ENCODE measurements around the gene PSORS1C2.

PSORS1C2 gene

GRCh38 chr6:31096656-31097055 is 42.2 kb downstream of the PSORS1C2 start:
- Histone ChIP-seq H3K4me1 (no peaks in the 10 kb centered on the region), H3K36me3 (no peaks in the 10 kb centered on the region), H3K9me3 (no peaks in the 10 kb centered on the region), H3K27me3 (peaks cover 0 to 5% of the 10 kb centered on the region in 2 donors), H3K4me3 (no peak overlapping the region), H3K27ac (no peak overlapping the region)
- DNase-seq = no peak
- TF ChIP-seq CTCF (IDR thresholded peaks at IDR 0.05) = no peak
- intact Hi-C loops (cut with DNase I; ENCODE audit: low total_unique reads) = no loop called here

- no peaks in the 10 kb centered on the region for H3K36me3 ChIP-seq
- H3K27me3 ChIP-seq = peaks cover 0 to 5% of the 10 kb centered on the region in 2 donors
- no peaks in the 10 kb centered on the region for H3K9me3 ChIP-seq
- no peak overlapping the region for H3K4me3 ChIP-seq
- no peaks in the 10 kb centered on the region for H3K4me1 ChIP-seq
- intact Hi-C loops (cut with DNase I; ENCODE audit: low total_unique reads) = no loop called here
- TF ChIP-seq CTCF (IDR thresholded peaks at IDR 0.05) = no peak
- no peak overlapping the region for H3K27ac ChIP-seq
- DNase-seq = no peak
Measured at GRCh38 chr6:31096215-31096614, 42.7 kb downstream of the PSORS1C2 start.

DNA sequence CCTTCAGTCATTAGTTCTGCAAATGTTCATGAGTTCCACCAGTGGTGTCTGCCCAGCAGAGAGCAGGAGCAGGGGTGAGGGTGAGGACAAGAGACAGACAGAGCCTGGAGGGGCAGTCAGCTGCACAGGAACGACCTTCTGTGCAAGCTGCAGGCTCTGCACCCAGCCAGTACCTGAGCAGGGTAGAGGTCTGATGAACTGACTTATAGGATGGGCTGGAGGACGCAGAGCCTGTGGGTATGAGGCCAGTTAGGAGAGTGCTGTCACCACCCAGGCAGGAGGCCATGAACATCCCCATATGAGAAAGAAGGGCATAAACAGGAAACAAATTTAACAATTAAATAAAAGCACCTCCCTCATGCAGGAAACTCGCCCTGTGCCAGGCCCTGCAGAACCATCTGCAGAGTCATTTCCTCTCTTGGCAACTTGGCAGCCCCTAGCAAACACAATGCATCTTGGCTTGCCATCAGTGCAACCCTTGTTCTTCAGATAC is 44.4 kb downstream of the PSORS1C2 start:
- DNase-seq = no peak
- no peaks in the 10 kb centered on the region for H3K4me1 ChIP-seq
- peaks cover 0 to 5% of the 10 kb centered on the region in 2 donors for H3K27me3 ChIP-seq
- no peaks in the 10 kb centered on the region for H3K9me3 ChIP-seq
- TF ChIP-seq CTCF (IDR thresholded peaks at IDR 0.05) = no peak
- intact Hi-C loops (cut with DNase I; ENCODE audit: low total_unique reads) = no loop called here
- no peak overlapping the region for H3K27ac ChIP-seq
- no peak overlapping the region for H3K4me3 ChIP-seq
- no peaks in the 10 kb centered on the region for H3K36me3 ChIP-seq

DNA sequence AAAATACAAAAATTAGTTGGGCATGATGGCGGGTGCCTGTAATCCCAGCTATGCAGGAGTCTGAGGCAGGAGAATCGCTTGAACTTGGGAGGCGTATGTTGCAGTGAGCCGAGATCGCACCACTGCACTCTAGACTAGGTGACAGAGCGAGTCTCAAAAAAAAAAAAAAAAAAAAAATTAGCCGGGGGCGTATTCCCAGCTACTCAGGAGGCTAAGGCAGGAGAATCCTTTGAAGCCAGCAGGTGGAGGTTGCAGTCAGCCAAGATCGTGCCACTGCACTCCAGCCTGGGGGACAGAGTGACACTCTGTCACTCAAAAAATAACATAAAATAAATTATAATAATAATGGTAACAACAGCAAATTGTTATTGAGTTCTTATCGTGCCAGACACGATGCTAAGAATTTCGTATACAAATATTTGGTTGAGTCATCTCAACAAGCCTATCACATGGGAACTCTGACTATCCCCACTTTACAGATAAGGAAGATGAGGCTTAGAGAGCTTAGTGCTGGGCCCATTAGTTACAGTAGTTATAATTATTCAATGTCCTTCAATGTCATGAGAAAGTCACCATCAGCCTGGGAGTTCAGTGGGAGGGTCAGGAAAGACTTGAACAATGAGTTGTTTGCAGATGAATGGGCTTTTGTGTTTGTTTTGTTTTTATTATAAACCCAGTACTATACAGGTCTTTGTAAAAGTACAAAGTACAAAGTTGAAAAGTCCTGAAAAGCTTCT is 45.9 kb downstream of the PSORS1C2 start:
- no peak overlapping the region for H3K27ac ChIP-seq
- DNase-seq = no peak
- H3K36me3 ChIP-seq = no peaks in the 10 kb centered on the region
- TF ChIP-seq CTCF (IDR thresholded peaks at IDR 0.05) = no peak
- intact Hi-C loops (cut with DNase I; ENCODE audit: low total_unique reads) = no loop called here
- H3K9me3 ChIP-seq = no peaks in the 10 kb centered on the region
- H3K4me1 ChIP-seq = no peaks in the 10 kb centered on the region
- H3K4me3 ChIP-seq = no peak overlapping the region
- peaks cover 0 to 5% of the 10 kb centered on the region in 2 donors for H3K27me3 ChIP-seq

GRCh38 chr6:31092238-31092637 is 46.6 kb downstream of the PSORS1C2 start:
- H3K9me3 ChIP-seq = no peaks in the 10 kb centered on the region
- H3K27me3 ChIP-seq = peaks cover 0 to 5% of the 10 kb centered on the region in 2 donors
- H3K4me1 ChIP-seq = peaks cover 0 to 2% (median under 1%) of the 10 kb centered on the region in 4 donors
- intact Hi-C loops (cut with DNase I; ENCODE audit: low total_unique reads) = no loop called here
- TF ChIP-seq CTCF (IDR thresholded peaks at IDR 0.05) = no peak
- no peak overlapping the region for H3K4me3 ChIP-seq
- H3K27ac ChIP-seq = no peak overlapping the region
- no peak for DNase-seq
- no peaks in the 10 kb centered on the region for H3K36me3 ChIP-seq

Measured in tibial artery (tissue), 4 donors.